Fibroblast of skin of right quadriceps (primary cell): ENCODE data around the gene GALNT11.
"Not testable (repeated sequence)": the region's sequence is repeated elsewhere in the genome, so short reads cannot be mapped to it uniquely, and the experiment has no call there.

Source experiments
- DNase-seq: peaks from one replicate; pipeline ENCODE4 v3.0.0-alpha.2; 2013

Gene GALNT11

DNA sequence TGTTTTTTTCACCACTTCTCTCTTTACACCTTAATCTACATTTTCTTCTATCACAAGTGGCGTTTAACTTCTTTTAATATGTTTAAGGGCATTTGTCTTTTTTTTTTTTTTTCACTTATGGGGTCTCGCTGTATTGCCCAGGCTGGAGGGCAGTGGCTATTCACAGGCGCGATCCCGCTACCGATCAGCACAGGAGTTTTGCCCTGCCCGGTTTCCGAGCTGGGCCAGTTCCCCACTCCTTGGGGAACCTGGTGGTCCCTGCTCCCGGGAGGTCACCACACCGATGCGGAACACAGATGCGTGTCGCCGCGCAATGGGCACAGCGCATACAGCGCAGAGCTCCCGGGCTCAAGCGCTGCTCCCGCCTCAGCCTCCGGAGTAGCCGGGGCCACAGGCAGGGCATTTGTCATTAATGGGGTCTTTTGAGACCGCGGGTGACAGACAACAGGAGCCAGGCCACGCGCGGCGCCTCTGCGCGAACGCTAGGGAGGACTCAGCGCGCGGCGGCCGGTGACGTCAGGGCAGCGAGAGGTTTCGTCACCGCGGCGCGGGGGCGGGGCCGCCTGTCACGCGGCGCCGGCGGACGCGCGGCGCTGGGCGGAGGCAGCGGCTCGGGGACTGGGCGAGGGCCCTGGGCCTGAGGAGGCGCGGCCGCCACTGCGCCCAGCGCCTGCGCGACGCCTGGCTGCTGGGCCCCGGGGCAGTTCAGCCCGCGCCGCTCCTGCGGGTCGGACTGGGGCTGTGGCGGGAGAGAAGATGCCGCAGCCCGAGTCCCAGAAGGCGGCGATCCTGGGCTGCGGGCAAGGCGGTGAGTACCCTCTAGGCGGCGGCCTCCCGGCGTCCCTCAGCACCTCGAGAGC is at the start of gene GALNT11:
Gene GALNT11 (plus strand): TSS at position 598 of the 860 bp plus-strand sequence. CDS start 68,554 bp downstream, outside the sequence.
- peak; percentile 82 for DNase-seq

DNA sequence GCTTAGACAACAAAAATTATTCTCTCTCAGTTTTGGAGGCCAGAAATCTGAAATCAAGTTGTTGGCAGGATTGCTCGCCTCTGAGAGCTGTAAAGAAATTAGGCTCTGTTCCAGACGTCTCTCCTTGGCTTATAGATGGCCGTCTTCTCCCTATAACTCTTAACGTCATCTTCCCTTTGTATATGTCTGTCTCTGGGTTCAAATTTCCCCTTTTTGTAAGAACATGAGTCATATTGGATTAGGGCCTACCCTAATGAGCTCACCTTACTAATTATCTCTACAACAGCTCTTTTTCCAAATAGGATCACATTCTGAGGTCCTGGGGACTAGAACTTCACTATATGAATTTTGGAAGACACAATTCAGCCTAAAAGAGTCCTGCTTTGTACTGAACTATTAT is 46.9 kb upstream of the GALNT11 start:
- no peak for DNase-seq

DNA sequence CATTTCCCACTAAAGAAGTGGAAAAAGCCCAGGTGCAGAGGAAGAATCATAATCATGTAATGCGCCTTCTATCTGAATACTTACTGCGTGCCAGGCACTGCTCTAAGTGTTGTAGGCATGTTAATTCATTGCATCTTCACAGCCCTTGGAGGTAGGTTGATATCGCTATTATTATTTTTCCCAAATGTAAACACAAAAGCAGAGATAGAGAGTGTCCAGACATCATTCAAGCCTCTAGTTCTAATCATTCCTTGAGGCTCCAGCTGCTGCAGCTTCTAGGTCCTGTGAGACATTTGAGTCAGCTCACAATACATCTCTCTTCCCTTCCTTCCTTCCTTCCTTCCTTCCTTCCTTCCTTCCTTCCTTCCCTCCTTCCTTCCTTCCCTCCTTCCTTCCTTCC is 44.3 kb upstream of the GALNT11 start:
- no peak for DNase-seq

DNA sequence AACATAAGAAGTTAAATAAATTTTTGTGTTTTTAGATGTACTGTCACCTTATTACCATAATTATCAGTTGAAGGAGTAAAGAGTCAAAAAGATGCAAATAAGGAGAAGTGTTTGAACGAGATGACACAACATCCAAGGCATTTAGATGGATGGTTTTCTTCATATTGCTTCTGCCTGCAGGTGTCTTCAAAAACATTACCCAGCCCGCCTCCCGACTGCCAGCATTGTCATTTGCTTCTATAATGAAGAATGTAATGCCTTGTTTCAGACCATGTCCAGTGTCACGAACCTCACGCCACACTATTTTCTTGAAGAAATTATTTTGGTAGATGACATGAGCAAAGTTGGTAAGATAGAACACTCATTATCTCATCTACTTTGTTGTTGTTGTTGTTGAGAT is 42.7 kb upstream of the GALNT11 start:
- DNase-seq = no peak

DNA sequence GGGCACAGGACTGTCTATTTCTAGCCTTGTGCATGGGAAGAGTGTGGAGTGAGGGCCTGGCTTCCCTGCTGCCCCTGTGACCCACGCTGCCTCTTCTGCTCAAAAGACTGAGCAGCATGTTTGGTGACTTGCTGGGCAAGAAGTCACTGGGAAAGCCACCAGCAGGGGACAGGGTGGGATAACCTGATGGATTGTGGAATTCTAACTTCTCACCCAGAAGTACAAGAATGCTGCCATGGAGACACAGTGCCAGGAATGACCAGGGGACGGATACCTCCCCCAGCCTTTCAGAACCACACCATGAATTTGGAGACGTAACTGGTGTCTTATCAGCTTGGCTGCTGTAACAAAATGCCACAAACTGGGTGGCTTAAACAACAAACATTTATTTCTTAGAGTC is 40.9 kb upstream of the GALNT11 start:
- no peak for DNase-seq

DNA sequence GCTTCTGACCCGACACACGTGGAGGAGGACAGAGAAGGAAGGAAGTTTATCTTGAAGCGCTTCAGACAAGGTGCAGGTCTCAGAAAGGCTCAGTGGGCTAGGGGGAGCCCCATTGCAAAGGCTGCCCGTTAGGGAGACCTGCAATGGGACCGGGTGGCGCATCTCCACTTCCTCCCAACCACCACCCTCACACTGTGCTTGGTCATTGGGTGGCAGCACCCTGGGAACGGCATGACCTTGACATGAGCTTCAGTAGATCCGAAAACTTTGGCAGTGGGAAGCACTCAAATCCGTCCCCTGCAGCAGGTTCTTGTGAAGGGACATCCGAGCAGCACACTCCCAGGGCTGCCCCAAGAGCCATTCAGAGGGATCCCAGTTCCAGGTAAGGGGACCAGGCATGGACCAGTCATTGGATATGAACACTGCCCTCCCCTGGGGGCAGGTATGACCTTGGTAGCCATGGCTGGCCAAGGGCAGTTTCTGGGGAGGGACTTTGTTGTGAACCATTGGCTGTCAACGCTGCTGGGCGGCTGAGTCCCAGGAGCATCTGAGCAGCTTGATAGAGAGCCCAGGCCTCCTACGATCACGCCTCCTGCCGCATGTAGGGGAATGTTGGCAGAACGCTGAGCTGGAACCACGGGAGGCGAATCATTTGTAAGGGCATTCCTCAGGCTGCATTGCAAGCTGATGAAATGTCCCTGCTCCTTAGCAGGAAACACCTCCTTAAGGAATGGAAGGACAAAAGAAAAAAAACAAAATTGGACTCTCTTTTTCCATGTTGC is 37.5 kb upstream of the GALNT11 start:
- DNase-seq = peak; percentile 27

DNA sequence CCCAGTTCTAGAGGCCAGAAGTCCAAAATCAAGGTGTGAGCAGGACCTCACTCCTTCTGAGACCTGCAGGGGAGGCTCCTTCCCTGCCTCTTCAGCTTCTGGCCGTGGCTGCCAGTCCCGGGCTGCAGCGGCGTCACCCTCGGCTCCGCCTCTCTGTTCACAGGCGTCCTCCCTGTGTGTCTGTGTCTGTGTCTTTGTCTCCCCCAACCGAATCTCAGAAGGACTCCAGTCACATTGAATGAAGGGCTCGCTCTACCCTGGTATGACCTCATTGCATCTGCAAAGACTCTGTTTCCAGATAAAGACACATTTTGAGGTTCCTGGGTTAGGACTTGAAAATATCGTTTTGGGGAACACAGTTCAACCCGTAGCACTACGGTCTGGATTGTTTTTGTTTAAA is 33.1 kb upstream of the GALNT11 start:
- peak; percentile 19 for DNase-seq

DNA sequence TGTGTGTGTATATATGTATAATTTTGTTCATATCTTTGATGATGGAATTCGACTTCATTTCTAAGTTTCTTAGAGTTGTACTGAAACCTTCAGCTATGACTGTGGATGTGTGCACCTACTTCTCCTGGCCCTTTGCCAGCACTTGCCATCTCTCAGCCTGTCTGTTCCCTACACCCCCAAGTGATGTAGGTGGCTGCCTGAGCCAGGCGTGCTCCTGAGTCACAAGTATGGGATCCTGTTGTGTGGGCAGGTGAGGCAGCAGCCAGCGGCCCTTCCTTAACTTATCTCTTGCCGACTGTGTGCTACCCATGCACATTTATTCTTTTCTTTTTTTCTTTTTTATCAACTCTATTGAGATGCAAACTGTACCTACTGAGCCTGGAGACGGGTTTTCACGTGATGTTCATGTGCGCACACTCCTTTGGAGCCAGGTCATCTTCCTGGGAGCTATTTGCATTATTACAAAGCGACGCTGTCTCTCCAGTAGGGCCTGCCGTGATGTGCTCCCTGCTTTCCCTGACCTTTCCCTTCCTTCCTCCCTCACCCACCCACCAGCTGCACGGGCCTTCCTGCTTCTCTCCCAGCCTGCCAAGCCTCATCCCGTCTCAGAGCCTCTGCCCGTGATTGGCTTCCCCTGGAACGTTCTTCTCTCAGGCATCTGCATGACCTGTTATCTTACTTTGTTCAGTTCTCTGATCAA is 31.3 kb upstream of the GALNT11 start:
- no peak for DNase-seq

DNA sequence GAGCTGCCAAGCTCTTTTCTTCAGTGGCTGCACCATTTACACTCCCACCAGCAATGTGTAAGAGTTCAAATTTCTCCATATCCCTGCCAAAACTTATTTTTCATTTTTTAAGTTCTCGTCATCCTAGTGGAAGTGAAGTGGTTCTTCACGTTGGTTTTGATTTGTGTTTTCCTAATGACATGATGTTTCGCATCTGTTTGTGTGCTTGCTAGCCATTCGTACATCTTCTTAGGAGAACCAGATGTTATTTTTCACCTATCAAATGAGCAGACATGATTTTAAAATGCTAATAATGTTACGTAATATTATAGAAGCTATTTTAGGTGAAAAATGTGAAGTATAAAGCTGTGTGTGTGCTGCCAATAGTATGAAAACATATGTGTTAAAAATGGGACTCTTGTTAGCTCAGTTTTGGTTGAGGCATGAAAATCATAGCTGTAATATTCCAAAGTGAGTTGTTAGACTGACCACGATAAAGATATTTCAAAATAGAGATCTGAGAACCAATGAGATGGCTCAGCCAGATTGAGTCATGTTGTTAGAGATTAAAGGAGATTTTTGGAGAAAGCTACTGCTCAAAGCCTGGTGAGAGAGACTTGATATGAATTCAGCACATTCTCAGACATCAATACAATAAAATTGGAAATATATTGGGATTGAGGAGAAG is 25.9 kb upstream of the GALNT11 start:
- no peak for DNase-seq

DNA sequence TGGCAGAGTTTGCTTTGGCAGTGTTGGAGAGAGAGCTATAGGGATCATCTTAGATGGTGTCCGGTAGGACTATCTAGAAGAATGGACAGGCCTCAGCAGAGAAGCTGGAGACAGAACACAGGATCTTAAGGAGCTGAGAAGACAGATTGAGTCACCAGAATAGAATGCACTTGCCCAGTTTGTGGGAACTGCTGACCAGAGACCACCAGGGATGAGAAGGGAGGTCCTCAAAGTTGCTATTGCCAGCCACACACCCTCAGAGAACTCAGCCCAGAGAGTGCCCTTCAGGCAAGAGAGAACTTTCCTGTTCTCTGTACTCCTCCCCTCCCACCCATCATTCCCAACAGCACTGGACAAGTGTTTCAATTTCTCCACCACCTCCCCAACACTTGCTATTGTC is 25.3 kb upstream of the GALNT11 start:
- DNase-seq = no peak

DNA sequence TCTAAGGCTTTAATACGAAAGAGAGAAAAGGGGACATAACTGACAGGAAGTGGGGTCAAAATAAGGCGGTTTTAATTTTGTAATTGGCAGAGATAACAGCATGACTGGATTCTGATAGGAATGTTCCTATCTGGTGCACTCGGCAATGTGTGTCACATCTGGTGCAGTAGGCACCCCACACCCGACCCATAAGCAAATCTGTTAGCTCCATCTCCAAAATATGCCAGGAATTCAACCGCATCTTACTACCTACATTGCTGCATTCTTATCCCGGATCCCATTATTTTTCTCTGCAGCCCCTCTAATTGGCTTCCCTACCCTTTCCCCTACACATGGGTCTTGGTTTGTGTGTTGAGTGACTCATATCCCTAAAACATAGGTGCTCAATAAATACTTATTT is 19.1 kb upstream of the GALNT11 start:
- peak; percentile 35 for DNase-seq

DNA sequence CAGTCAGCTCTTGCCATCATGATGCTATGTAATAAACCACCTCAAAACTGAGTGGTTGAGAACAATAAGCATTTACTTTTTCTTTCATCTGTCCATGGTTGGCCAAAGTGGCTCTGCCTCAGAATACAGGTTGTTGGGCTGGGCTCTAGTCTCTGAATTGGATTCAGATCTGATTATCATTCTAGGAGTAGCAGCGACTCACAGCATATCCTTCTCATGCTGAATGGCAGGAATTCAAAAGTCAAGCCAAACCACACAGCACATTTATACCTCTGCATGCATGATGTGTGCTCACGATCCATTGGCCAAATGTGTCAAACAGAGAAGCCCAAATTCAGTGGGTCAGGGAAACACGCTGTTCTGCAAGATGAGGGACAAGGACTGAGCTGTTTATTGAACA is 13.6 kb upstream of the GALNT11 start:
- no peak for DNase-seq

DNA sequence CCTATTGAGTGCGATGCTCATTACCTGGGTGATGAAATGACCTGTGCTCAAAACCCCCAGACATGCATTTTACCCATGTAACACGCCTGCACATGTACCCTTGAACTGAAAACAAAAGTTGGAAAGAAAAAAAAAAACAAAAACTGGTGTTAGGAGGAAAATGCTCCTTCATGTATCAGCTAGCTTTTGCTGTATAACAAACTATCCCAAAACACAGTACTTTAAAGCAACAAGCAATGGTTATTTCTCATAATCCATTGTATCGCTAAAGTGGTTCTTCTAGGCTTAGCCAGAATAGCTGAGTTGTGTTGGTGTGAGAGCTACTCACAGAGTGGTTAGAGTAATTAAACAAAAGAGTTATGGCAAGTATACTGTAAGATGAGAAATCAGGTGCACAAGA is 12.2 kb upstream of the GALNT11 start:
- DNase-seq = no peak

DNA sequence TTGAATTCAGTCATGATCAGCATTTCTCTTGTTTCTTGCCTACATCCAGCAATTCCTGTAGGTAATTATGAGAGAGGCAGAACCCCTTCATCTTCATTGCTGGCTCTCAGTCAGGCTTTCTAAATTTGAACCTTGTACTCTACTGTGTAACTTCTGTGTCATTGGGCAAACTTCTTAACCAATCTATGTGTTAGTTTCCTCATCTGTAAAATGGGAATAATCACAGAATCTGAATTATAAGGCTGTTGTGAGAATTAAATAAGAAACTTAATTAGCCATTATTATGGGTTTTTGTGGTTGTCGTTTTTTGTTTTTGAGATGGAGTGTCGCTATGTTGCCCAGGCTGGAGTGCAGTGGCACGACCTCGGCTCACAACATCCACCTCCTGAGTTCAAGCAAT is 11.5 kb upstream of the GALNT11 start:
- DNase-seq = no peak

DNA sequence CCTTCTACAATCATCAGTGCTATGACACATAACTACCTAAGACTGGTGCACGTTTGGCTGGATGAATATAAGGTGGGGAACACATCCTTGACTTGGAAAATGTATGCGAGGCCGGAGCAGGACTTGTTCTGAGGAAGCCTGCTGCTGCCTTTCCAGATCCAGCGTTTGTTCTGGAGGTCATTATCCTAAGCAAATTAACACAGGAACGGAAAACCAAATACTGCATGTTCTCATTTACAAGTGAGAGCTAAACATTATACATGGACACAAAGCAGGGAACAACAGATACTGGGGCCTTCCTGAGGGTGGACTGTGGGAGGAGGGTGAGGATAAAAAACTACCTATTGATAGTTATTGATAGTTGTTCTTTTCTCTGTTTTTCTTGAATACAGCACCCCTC is 10.8 kb upstream of the GALNT11 start:
- DNase-seq = no peak

DNA sequence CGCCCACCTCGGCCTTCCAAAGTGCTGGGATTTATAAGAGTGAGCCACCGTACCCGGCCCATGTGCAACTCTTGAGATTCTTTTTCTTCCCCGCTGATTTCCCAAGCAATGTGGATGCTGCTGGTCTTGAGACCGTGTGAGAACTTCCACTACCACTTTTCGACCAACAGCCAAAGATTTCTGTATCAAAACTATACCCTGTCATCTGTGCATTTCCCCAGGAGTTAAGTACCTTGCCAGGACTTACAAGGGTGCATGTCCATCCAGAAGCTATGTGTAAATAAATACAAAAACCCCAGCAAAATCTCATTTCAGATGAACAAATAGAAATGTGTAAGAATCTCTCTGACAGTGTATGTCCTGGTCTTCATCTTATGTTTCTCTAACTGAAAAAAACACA is 9.9 kb upstream of the GALNT11 start:
- no peak for DNase-seq

DNA sequence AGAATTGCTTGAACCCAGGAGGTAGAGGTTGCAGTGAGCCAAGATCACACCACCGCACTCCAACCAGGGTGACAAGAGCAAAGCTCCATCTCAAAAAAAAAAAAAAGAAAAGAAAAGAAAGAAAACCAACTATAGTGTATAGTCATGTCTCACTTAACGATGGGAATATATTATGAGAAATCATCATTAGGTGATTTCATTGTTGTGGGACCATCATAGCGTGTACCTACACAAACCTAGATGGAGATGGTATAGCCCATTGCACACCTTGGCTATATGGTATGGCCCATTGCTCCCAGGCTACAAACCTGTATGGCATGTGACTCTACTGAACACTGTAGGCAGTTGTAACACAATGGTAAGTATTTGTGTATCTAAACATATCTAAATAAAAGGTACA is 8.5 kb upstream of the GALNT11 start:
- no peak for DNase-seq

DNA sequence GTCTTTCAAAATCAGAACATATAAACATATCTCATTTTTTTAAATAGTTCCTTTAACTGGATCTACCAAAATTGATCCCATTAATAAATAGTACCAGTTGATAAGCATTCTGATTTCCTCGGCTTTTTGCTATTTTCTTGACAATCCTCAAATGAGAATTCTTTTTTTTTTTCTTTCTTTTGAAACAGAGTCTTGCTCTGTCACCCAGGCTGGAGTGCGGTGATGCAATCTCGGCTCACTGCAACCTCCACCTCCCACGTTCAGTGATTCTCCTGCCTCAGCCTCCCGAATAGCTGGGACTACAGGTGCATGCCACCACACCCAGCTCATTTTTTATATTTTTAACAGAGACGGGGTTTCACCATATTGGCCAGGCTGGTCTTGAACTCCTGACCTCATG is 7.8 kb upstream of the GALNT11 start:
- DNase-seq = not testable (repeated sequence)

DNA sequence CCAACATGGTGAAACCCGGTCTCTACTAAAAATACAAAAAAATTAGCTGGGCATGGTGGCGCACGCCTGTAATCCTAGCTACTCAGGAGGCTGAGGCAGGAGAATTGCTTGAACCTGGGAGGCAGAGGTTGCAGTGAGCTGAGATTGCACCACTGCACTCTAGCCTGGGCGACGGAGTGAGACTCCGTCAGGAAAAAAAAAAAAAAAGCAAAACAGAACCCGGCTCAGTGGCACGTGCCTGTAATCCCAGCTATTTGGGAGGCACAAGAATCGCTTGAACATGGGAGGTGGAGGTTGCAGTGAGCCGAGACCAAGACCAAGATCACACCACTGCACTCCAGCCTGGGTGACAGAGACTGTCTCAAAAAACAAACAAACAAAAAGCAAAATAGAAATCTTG is 3.7 kb upstream of the GALNT11 start:
- not testable (repeated sequence) for DNase-seq

DNA sequence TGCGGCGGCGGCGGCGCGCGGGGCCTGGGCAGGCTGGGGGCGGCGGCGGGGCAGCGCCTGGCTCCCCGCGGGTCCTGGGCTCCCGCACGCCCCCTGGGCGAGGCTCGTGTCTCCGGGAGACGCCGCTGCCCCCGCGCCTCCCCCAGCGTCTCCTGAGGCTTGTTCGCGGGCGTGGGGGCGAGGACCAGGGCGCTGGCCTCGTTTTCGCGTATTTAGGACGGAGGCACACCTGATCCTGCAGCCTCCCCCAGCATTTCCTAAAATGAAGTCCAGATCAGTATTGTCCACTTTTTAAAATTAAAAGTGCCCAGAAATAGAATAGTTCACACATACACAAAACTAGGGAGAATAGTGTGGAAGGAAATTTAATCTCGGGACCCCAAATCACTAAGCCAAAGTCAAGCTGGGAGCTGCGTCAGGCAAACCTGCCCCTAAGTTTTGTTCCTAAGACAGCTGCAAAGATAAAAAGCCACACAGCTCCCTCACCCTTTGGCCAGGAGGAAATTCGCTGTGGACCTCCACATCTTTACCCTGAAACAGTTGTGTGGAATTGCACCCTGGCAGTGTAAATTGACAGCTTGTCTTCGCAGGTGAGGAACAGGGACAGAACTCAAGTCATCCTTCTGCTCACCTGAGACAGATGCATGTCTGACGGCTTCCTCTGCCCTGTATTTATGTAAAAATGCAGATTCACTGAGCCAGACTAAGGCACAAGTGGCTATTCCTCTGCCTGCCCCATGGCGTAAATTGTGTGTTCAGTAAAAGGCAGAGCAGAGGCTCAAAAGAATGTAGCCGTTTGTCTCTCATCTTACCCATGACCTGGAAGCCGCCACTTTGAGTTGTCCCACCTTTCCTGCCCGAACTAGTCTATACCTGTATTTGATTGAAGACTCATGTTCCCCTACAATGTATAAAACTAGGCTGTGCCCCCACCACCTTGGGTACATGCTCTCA is 740 bp downstream of the GALNT11 start:
- no peak for DNase-seq

DNA sequence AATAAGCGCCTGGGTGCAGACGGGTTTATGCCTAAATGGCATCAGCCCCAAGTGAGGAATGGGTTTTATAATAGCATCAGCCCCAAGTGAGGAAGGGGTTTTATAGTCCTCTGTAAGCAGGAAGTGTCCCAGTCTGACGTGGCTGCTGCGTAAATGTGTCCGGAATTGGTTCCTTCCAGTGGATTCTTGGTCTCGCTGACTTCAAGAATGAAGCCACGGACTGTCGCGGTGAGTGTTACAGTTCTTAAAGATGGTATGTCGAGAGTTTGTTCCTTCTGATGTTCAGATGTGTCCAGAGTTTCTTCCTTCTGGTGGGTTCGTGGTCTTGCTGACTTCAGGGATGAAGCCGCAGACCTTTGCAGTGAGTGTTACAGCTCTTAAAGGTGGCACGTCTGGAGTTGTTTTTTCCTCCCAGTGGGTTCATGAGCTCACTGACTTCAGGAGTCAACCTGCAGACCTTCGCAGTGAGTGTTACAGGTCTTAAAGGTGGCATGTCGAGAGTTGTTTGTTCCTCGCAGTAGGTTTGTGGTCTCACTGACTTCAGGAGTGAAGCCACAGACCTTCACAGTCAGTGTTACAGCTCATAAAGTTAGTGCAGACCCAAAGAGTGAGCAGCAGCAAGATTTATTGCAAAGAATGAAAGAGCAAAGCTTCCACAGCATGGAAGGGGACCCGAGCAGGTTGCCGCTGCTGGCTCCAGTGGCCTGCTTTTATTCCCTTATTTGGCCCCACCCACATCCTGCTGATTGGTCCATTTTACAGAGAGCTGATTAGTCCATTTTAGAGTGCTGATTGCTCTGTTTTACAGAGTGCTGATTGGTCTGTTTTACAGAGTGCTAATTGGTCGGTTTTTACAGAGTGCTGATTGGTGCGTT is 2.3 kb downstream of the GALNT11 start:
- DNase-seq = not testable (repeated sequence)
